Left kidney (tissue), 8 donors: ENCODE results near the gene ANKRD27. TPM values are rescaled to one million over a fixed set of nuclear protein-coding genes. Genes with fewer than 3 reads are reported as not detected.
"Not testable (repeated sequence)": the region's sequence is repeated elsewhere in the genome, so short reads cannot be mapped to it uniquely, and the experiment has no call there.

Experiments
- DNase-seq: peaks from one replicate; pipeline ENCODE4 v3.0.0-alpha.2; 2013
- long read RNA-seq, 8 donors: transcript quantifications; one replicate each; lab custom pipeline, GENCODE V29; 2026
- polyA plus RNA-seq: library from polyadenylated mRNA; unstranded; fragments of 120-200 nt; gene quantifications from one replicate; pipeline ENCODE4 v1.2.1, GENCODE V29; 2013; ENCODE audit not compliant: insufficient read length

Gene ANKRD27
- polyA plus RNA-seq, result 18.7 TPM
- long read RNA-seq, donor 1, full-length matches to known transcripts, result 1 of 1 reads
- long read RNA-seq, donor 1, partial matches to known transcripts, result 0 of 1 reads
- long read RNA-seq, donor 1, other reads (novel, unspliced or antisense), result 0 of 1 reads
- long read RNA-seq, donor 2, full-length matches to known transcripts, result 1 of 1 reads
- long read RNA-seq, donor 2, partial matches to known transcripts, result 0 of 1 reads
- long read RNA-seq, donor 2, other reads (novel, unspliced or antisense), result 0 of 1 reads
- long read RNA-seq, donor 3, full-length matches to known transcripts, result 1 of 1 reads
- long read RNA-seq, donor 3, partial matches to known transcripts, result 0 of 1 reads
- long read RNA-seq, donor 3, other reads (novel, unspliced or antisense), result 0 of 1 reads
- long read RNA-seq, donor 4, result 0 reads
- long read RNA-seq, donor 5, full-length matches to known transcripts, result 1 of 1 reads
- long read RNA-seq, donor 5, partial matches to known transcripts, result 0 of 1 reads
- long read RNA-seq, donor 5, other reads (novel, unspliced or antisense), result 0 of 1 reads
- long read RNA-seq, donor 6, full-length matches to known transcripts, result 1 of 1 reads
- long read RNA-seq, donor 6, partial matches to known transcripts, result 0 of 1 reads
- long read RNA-seq, donor 6, other reads (novel, unspliced or antisense), result 0 of 1 reads
- long read RNA-seq, donor 7, full-length matches to known transcripts, result 2 of 2 reads
- long read RNA-seq, donor 7, partial matches to known transcripts, result 0 of 2 reads
- long read RNA-seq, donor 7, other reads (novel, unspliced or antisense), result 0 of 2 reads
- long read RNA-seq, donor 8, result 0 reads

- peak; percentile 98 for DNase-seq
Measured at GRCh38 chr19:32674931-32675719, at the start of gene ANKRD27. Gene ANKRD27 (minus strand): TSS chr19:32675180. CDS start chr19:32659015, 16,165 bp downstream.

- DNase-seq, result no peak
Measured at GRCh38 chr19:32720936-32721250, 45.9 kb upstream of the ANKRD27 start.

- no peak for DNase-seq
Measured at GRCh38 chr19:32720216-32720935, 45.4 kb upstream of the ANKRD27 start.

- DNase-seq, result no peak
Measured at GRCh38 chr19:32719611-32720059, 44.7 kb upstream of the ANKRD27 start, which contains the start of gene TDRD12. Gene TDRD12 (plus strand): TSS chr19:32719767. CDS start chr19:32720073, 306 bp downstream.

- DNase-seq, result no peak
Measured at GRCh38 chr19:32718286-32718685, 43.3 kb upstream of the ANKRD27 start.

GRCh38 chr19:32717496-32717895, 42.5 kb upstream of the ANKRD27 start:
- no peak for DNase-seq

GRCh38 chr19:32716203-32716602, 41.2 kb upstream of the ANKRD27 start:
- DNase-seq, result not testable (repeated sequence)

GRCh38 chr19:32711747-32712146, 36.8 kb upstream of the ANKRD27 start:
- no peak for DNase-seq

- DNase-seq, result no peak
Measured at GRCh38 chr19:32709032-32709431, 34.1 kb upstream of the ANKRD27 start.

GRCh38 chr19:32708457-32708856, 33.5 kb upstream of the ANKRD27 start:
- DNase-seq, result no peak

GRCh38 chr19:32704006-32704405, 29.0 kb upstream of the ANKRD27 start:
- DNase-seq, result not testable (repeated sequence)

- no peak for DNase-seq
Measured at GRCh38 chr19:32702010-32702409, 27.0 kb upstream of the ANKRD27 start.

GRCh38 chr19:32700129-32700528, 25.1 kb upstream of the ANKRD27 start:
- not testable (repeated sequence) for DNase-seq

- not testable (repeated sequence) for DNase-seq
Measured at GRCh38 chr19:32696771-32697170, 21.8 kb upstream of the ANKRD27 start.

GRCh38 chr19:32695506-32695905, 20.5 kb upstream of the ANKRD27 start:
- DNase-seq, result not testable (repeated sequence)

GRCh38 chr19:32694851-32695250, 19.9 kb upstream of the ANKRD27 start:
- not testable (repeated sequence) for DNase-seq

GRCh38 chr19:32694316-32694715, 19.3 kb upstream of the ANKRD27 start:
- not testable (repeated sequence) for DNase-seq

- DNase-seq, result not testable (repeated sequence)
Measured at GRCh38 chr19:32693151-32694108, 18.4 kb upstream of the ANKRD27 start.

- DNase-seq, result no peak
Measured at GRCh38 chr19:32692727-32693061, 17.7 kb upstream of the ANKRD27 start.
